Measurements from ENCODE around the gene ZNF229. TPM values are rescaled to one million over a fixed set of nuclear protein-coding genes. Genes with fewer than 3 reads are reported as not detected.
"Not testable (repeated sequence)": the region's sequence is repeated elsewhere in the genome, so short reads cannot be mapped to it uniquely, and the experiment has no call there.

The ZNF229 gene
- total RNA-seq (2022) (not detected in 2 replicates), Bru-seq, nascent RNA (percentile 12 among the genes with signal in this experiment), BruChase-seq, experiment 1, labeled RNA remaining after a 2-hour chase (not detected), BruChase-seq, experiment 2, labeled RNA remaining after a 6-hour chase (not detected)
- long read RNA-seq: 0 reads

DNA sequence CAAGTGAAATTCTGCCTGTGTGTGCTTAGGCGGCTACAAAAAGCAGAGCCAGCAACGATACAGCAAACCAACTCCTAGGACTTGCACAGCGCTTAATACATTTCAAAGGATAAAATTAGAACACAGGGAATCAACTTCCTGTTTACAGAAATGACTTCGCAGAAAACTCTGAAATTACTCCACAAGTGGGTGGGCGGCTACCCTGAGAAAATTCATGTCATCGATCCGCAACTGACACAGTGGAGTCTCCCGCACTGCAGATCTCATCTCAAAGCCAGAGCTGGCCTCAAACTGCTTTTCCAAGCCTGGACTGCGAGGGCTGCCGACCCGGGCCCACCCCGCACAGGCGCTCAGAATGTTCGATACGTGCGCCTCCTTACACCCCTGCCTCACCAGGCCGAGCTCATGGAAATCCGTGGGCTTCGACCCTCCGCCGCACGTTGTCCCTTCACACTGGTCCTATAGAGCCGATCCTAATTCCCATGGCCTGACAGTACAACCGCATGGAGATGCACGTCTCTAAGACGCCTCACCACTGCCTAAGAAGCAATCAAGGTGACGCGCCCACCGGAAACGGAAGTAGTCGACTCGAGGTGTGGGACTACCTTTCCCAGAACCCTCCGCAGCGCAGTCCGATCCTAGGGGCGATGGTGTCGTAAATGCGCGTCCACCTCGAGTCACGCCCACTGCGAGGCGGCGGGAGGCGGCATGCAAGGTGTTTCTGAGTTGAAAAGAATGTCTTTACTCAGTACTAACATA, at the start of gene ZNF229:
Gene ZNF229, minus strand, starts transcription at position 557 of the 759 bp plus-strand sequence. CDS start 5,625 bp downstream, outside the sequence.
- Histone ChIP-seq H3K9me3 (peaks cover 12% of the 10 kb centered on the region; the same call in 1 of the 2 replicates), H3K4me1 (no peaks in the 10 kb centered on the region), H3K27me3 (replicated peaks; ENCODE audit: control insufficient read depth, insufficient read depth, low read length) (no peaks in the 10 kb centered on the region), H3K4me3 (ENCODE audit: low read depth, low read length) (no peak within 1 kb of the TSS), H3K36me3 (ENCODE audit: control insufficient read depth, insufficient read depth, low read length) (no peaks in the 10 kb centered on the region)
- no peak for DNase-seq
- ChIA-PET CTCF (no interaction called here), POLR2A (no interaction called here)
- BruUV-seq (replicated peaks): no TSS peak
- H3K36me3 Mint-ChIP-seq (ENCODE audit: insufficient read depth, unreplicated experiment): peaks cover 4% of the 10 kb centered on the region
- no peak within 1 kb of the TSS for H3K4me3 Mint-ChIP-seq (ENCODE audit: unreplicated experiment)
- no peak for TF ChIP-seq CTCF (IDR thresholded peaks at IDR 0.05; ENCODE audit: insufficient read depth in 1 of 2, low read depth in 1 of 2, low read length in 1 of 2, severe bottlenecking in 1 of 2, unreplicated experiment in 1 of 2)
- H3K4me1 Mint-ChIP-seq (ENCODE audit: low read depth, unreplicated experiment): no peaks in the 10 kb centered on the region
- intact Hi-C loops (cut with micrococcal nuclease; ENCODE audit: unreplicated experiment): no loop called here
- peaks cover 55% of the 10 kb centered on the region for H3K9me3 Mint-ChIP-seq (ENCODE audit: unreplicated experiment)
- peaks cover 13% of the 10 kb centered on the region for H3K27me3 Mint-ChIP-seq (ENCODE audit: insufficient read depth, unreplicated experiment)
- H3K27ac Mint-ChIP-seq (ENCODE audit: unreplicated experiment): no peak within 1 kb of the TSS

- no peak overlapping the region for H3K4me3 ChIP-seq (ENCODE audit: low read depth, low read length)
- ChIA-PET CTCF (no interaction called here), POLR2A (no interaction called here)
- H3K36me3 ChIP-seq (ENCODE audit: control insufficient read depth, insufficient read depth, low read length): peaks cover 15% of the 10 kb centered on the region
- Mint-ChIP-seq H3K4me1 (ENCODE audit: low read depth, unreplicated experiment) (peaks cover 25% of the 10 kb centered on the region), H3K27ac (ENCODE audit: unreplicated experiment) (no peak overlapping the region), H3K36me3 (ENCODE audit: insufficient read depth, unreplicated experiment) (peaks cover 83% of the 10 kb centered on the region), H3K4me3 (ENCODE audit: unreplicated experiment) (no peak overlapping the region), H3K27me3 (ENCODE audit: insufficient read depth, unreplicated experiment) (no peaks in the 10 kb centered on the region), H3K9me3 (ENCODE audit: unreplicated experiment) (peaks cover 59% of the 10 kb centered on the region)
- TF ChIP-seq CTCF (IDR thresholded peaks at IDR 0.05; ENCODE audit: insufficient read depth in 1 of 2, low read depth in 1 of 2, low read length in 1 of 2, severe bottlenecking in 1 of 2, unreplicated experiment in 1 of 2): no peak
- peaks cover 8% of the 10 kb centered on the region; the same call in 1 of the 2 replicates for H3K4me1 ChIP-seq
- BruUV-seq (replicated peaks): no TSS peak
- DNase-seq: no peak
- peaks cover 2% of the 10 kb centered on the region; the same call in 1 of the 2 replicates for H3K9me3 ChIP-seq
- no peaks in the 10 kb centered on the region for H3K27me3 ChIP-seq (replicated peaks; ENCODE audit: control insufficient read depth, insufficient read depth, low read length)
- intact Hi-C loops (cut with micrococcal nuclease; ENCODE audit: unreplicated experiment): no loop called here
Measured at GRCh38 chr19:44496711-44497110, 48.4 kb upstream of the ZNF229 start.

GRCh38 chr19:44476559-44477408, 28.5 kb upstream of the ZNF229 start:
- Mint-ChIP-seq H3K4me3 (ENCODE audit: unreplicated experiment) (peak overlapping the region; percentile 43), H3K4me1 (ENCODE audit: low read depth, unreplicated experiment) (no peaks in the 10 kb centered on the region), H3K9me3 (ENCODE audit: unreplicated experiment) (peaks cover 83% of the 10 kb centered on the region), H3K27me3 (ENCODE audit: insufficient read depth, unreplicated experiment) (no peaks in the 10 kb centered on the region), H3K36me3 (ENCODE audit: insufficient read depth, unreplicated experiment) (peaks cover 92% of the 10 kb centered on the region), H3K27ac (ENCODE audit: unreplicated experiment) (no peak overlapping the region)
- Histone ChIP-seq H3K4me1 (no peaks in the 10 kb centered on the region), H3K9me3 (peaks cover 79% of the 10 kb centered on the region), H3K4me3 (ENCODE audit: low read depth, low read length) (no peak overlapping the region), H3K27me3 (replicated peaks; ENCODE audit: control insufficient read depth, insufficient read depth, low read length) (no peaks in the 10 kb centered on the region), H3K36me3 (ENCODE audit: control insufficient read depth, insufficient read depth, low read length) (peaks cover 14% of the 10 kb centered on the region)
- ChIA-PET POLR2A (no interaction called here), CTCF (no interaction called here)
- no peak for TF ChIP-seq CTCF (IDR thresholded peaks at IDR 0.05; ENCODE audit: insufficient read depth in 1 of 2, low read depth in 1 of 2, low read length in 1 of 2, severe bottlenecking in 1 of 2, unreplicated experiment in 1 of 2)
- peak in 1 of 2 experiments; percentile 14 for DNase-seq
- intact Hi-C loops (cut with micrococcal nuclease; ENCODE audit: unreplicated experiment): no loop called here
- no TSS peak for BruUV-seq (replicated peaks)

- H3K4me3 Mint-ChIP-seq (ENCODE audit: unreplicated experiment); H3K4me1 Mint-ChIP-seq (ENCODE audit: low read depth, unreplicated experiment); CTCF ChIA-PET; H3K27me3 ChIP-seq (replicated peaks; ENCODE audit: control insufficient read depth, insufficient read depth, low read length); intact Hi-C loops (cut with micrococcal nuclease; ENCODE audit: unreplicated experiment); H3K4me3 ChIP-seq (ENCODE audit: low read depth, low read length); H3K27ac Mint-ChIP-seq (ENCODE audit: unreplicated experiment); H3K27me3 Mint-ChIP-seq (ENCODE audit: insufficient read depth, unreplicated experiment); BruUV-seq (replicated peaks); H3K4me1 ChIP-seq; POLR2A ChIA-PET; H3K36me3 ChIP-seq (ENCODE audit: control insufficient read depth, insufficient read depth, low read length); DNase-seq: not testable (repeated sequence)
- Mint-ChIP-seq H3K36me3 (ENCODE audit: insufficient read depth, unreplicated experiment) (peaks cover 22% of the 10 kb centered on the region), H3K9me3 (ENCODE audit: unreplicated experiment) (peaks cover 77% of the 10 kb centered on the region)
- H3K9me3 ChIP-seq: peaks cover 19% of the 10 kb centered on the region
Measured at GRCh38 chr19:44468730-44469129, 20.5 kb upstream of the ZNF229 start.
